Endothelial cell of umbilical vein (primary cell): ENCODE data around the gene SUCLG2. TPM values are rescaled to one million over a fixed set of nuclear protein-coding genes. Genes with fewer than 3 reads are reported as not detected.

ENCODE experiments used
- BruUV-seq: library from RNA; stranded (reverse); fragments of 400-500 nt; replicated peaks from 2 replicates; lab custom pipeline; 2021; lab: Mats Ljungman, UMichigan
- CTCF ChIA-PET: fragments of 300-600, 350-600 bp; sonication (Branson Sonifier 250); formaldehyde crosslinking; loops from one replicate; lab custom pipeline; 2021; ENCODE audit warnings: antibody characterized with exemption, inconsistent platforms; lab: Charles Lee
- POLR2A ChIA-PET: fragments of 300-600, 350-600 bp; sonication (Branson Sonifier 250); formaldehyde crosslinking; loops from one replicate; lab custom pipeline; 2021; ENCODE audit warnings: antibody characterized with exemption, inconsistent platforms; lab: Charles Lee
- DNase-seq: peaks from one replicate; pipeline ENCODE4 v3.0.0-alpha.2; 2011; ENCODE audit warnings: low read depth, low spot score
- FAIRE-seq: peaks from 2 replicates; lab custom pipeline; 2011; peaks lifted over from hg19 to GRCh38; lab: Jason Lieb, UNC
- H2AFZ ChIP-seq: 2 replicates; pipeline ENCODE4 v1.6.0; 2012; ENCODE audit warnings: low read depth, low read length, control low read depth, inconsistent platforms
- H3K27ac ChIP-seq: 2 replicates; pipeline ENCODE4 v1.5.1; 2011; ENCODE audit warnings: low read depth, mild to moderate bottlenecking, control low read depth, low read length, moderate library complexity; ENCODE audit not compliant: insufficient read depth
- H3K27me3 ChIP-seq, 2 experiments: 2 replicates each; pipeline versions ENCODE4 v1.6.0 to v1.6.1; 2011; ENCODE audit warnings: low read length in 2 of 2, mixed read lengths in 1 of 2; ENCODE audit not compliant: control insufficient read depth in 2 of 2, insufficient read depth in 2 of 2
- H3K36me3 ChIP-seq, 2 experiments: 2 replicates in 1 of 2; 3 replicates in 1 of 2; pipeline ENCODE4 v1.5.1; 2011; ENCODE audit warnings: low read length in 2 of 2, mild to moderate bottlenecking in 1 of 2, moderate library complexity in 1 of 2; ENCODE audit not compliant: control insufficient read depth in 2 of 2, insufficient read depth in 2 of 2; ENCODE audit errors: extremely low read depth in 1 of 2
- H3K4me1 ChIP-seq: 3 replicates; pipeline ENCODE4 v1.5.1; 2011; ENCODE audit warnings: mild to moderate bottlenecking, low read length; ENCODE audit not compliant: control insufficient read depth, insufficient read depth; ENCODE audit errors: extremely low read depth
- H3K4me2 ChIP-seq: 2 replicates; pipeline ENCODE4 v1.6.1; 2011; ENCODE audit warnings: low read length, control low read depth, mixed read lengths; ENCODE audit not compliant: insufficient read depth
- H3K4me3 ChIP-seq, 3 experiments: fragments of 200-600 bp in 1 of 3; sonication (generic), shearing (Covaris generic) in 1 of 3; replicated peaks in 1 of 3; 2 replicates each; pipeline ENCODE4 v1.5.1; 2011 to 2016; ENCODE audit warnings: control low read depth in 3 of 3, low read length in 3 of 3, mild to moderate bottlenecking in 2 of 3, inconsistent platforms in 1 of 3, low read depth in 1 of 3, moderate library complexity in 1 of 3; ENCODE audit not compliant: insufficient read depth in 1 of 3
- H3K79me2 ChIP-seq: 2 replicates; pipeline ENCODE4 v1.6.0; 2012; ENCODE audit warnings: low read length, inconsistent platforms; ENCODE audit not compliant: control insufficient read depth, insufficient read depth
- H3K9ac ChIP-seq: replicated peaks from 2 replicates; pipeline ENCODE3; 2011; ENCODE audit warnings: low read length, control low read depth; ENCODE audit not compliant: insufficient read depth; ENCODE audit errors: extremely low read depth
- H3K9me1 ChIP-seq: replicated peaks from 3 replicates; pipeline ENCODE4 v1.6.0; 2011; ENCODE audit warnings: mild to moderate bottlenecking, low read length; ENCODE audit not compliant: control insufficient read depth, insufficient read depth; ENCODE audit errors: extremely low read depth
- H3K9me3 ChIP-seq: replicated peaks from 2 replicates; pipeline ENCODE4 v1.5.1; 2012; ENCODE audit warnings: low read length, inconsistent platforms; ENCODE audit not compliant: control insufficient read depth, insufficient read depth
- H4K20me1 ChIP-seq: replicated peaks from 2 replicates; pipeline ENCODE3; 2011; ENCODE audit warnings: mild to moderate bottlenecking, low read length; ENCODE audit not compliant: control insufficient read depth, insufficient read depth; ENCODE audit errors: extremely low read depth
- EZH2 ChIP-seq: IDR thresholded peaks from 2 replicates; pipeline ENCODE4 v1.6.1; 2012; ENCODE audit warnings: borderline replicate concordance, low read depth, mild to moderate bottlenecking, moderate library complexity, low read length, inconsistent platforms; ENCODE audit not compliant: severe bottlenecking
- FOS ChIP-seq: IDR thresholded peaks from 2 replicates; pipeline ENCODE4 v1.6.1; 2011; ENCODE audit warnings: mild to moderate bottlenecking, low read length, moderate library complexity, borderline replicate concordance; ENCODE audit not compliant: insufficient read depth
- GATA2 ChIP-seq: IDR thresholded peaks from 2 replicates; pipeline ENCODE4 v1.7.0; 2011; ENCODE audit warnings: low read depth, mild to moderate bottlenecking, moderate library complexity, mixed read lengths, low read length; ENCODE audit not compliant: insufficient read length, insufficient read depth
- JUN ChIP-seq: IDR thresholded peaks from 2 replicates; pipeline ENCODE4 v1.6.1; 2011; ENCODE audit warnings: borderline replicate concordance, low read depth; ENCODE audit not compliant: insufficient read length, insufficient read depth
- MYC ChIP-seq: IDR thresholded peaks from one replicate; pipeline ENCODE4 v1.6.1; 2011; ENCODE audit warnings: mild to moderate bottlenecking, low read depth, low read length
- POLR2A ChIP-seq: IDR thresholded peaks from 2 replicates; pipeline ENCODE4 v1.6.1; 2012; ENCODE audit warnings: low read depth, mild to moderate bottlenecking, control low read depth, low read length
- POLR2AphosphoS5 ChIP-seq: IDR thresholded peaks from 2 replicates; pipeline ENCODE4 v1.6.1; 2012; ENCODE audit warnings: low read depth, mild to moderate bottlenecking, control low read depth, low read length, moderate library complexity; ENCODE audit not compliant: insufficient read depth
- dilution Hi-C: fragments of 300-500 bp; cut with MboI; formaldehyde crosslinking; loops from one replicate; pipeline ENCODE4 v1.15.0; 2019; ENCODE audit warnings: low sequenced_read_pairs; ENCODE audit not compliant: extremely low pct_ligation_motif_present
- intact Hi-C: fragments of 100-400 bp; cut with micrococcal nuclease; formaldehyde crosslinking; loops from one replicate; pipeline ENCODE4 v1.10.0; 2022
- polyA plus RNA-seq, 4 experiments: library from polyadenylated mRNA; depleted of rRNA in 3 of 4; stranded (reverse) in 3 of 4; unstranded in 1 of 4; fragments of >200 nt; gene quantifications; 2 replicates each; pipeline versions ENCODE4 v1.2.1 to v1.2.3, GENCODE V29; 2011 to 2012; ENCODE audit warnings: missing spikeins in 1 of 4
- total RNA-seq: library from RNA; stranded (reverse); gene quantifications from 2 replicates; pipeline ENCODE4 v1.2.3, GENCODE V29; 2021
- TF ChIP-seq, protein P1 (sequence below): IDR thresholded peaks from 2 replicates; pipeline ENCODE4 v1.6.1; 2011; ENCODE audit not compliant: insufficient read depth, insufficient read length
- TF ChIP-seq, protein P2 (sequence below), 2 donors: IDR thresholded peaks; 1 replicate in 1 of 2; 2 replicates in 1 of 2; pipeline ENCODE4 v1.5.1; 2011; ENCODE audit warnings: low read length in 2 of 2, mild to moderate bottlenecking in 2 of 2, moderate library complexity in 2 of 2, control low read depth in 1 of 2, inconsistent platforms in 1 of 2, low read depth in 1 of 2; ENCODE audit not compliant: insufficient read depth in 1 of 2; ENCODE audit errors: extremely low read depth in 1 of 2

SUCLG2 gene
- total and polyA plus RNA-seq, 2 donors (not counting 3 experiments of a cell fraction or from before 2014, with no cell fraction given), result 8.1 to 38.3 TPM

DNA sequence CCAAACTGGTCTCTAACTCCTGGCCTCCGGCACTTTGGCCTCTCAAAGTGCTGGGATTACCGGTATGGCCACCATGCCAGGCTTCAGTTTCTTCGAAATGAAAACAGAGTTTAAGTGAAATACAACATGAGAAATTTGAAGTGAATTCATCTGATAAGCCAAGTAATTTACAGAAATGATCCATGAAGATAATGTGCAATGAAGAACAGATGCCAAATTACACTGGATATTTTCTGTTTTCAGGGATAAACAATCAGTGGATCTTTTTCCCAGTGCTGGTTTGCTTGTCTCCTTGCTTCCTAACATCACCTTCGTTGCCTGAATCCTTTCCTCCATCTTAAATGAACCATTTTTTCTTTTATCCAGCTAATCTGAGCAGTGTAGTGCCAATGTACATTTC, 46.2 kb upstream of the SUCLG2 start:
- Histone ChIP-seq H3K9ac (no peak overlapping the region), H3K9me1 (no peaks in the 10 kb centered on the region), H3K4me3 (no peak overlapping the region), H3K36me3 (no peaks in the 10 kb centered on the region), H3K27ac (no peak overlapping the region), H3K9me3 (no peaks in the 10 kb centered on the region), H3K4me2 (no peak overlapping the region), H3K27me3 (no peaks in the 10 kb centered on the region), H3K4me1 (no peaks in the 10 kb centered on the region), H4K20me1 (no peaks in the 10 kb centered on the region), H2AFZ (no peak overlapping the region), H3K79me2 (no peaks in the 10 kb centered on the region)
- TF ChIP-seq FOS (no peak), GATA2 (no peak), JUN (no peak), MYC (no peak), POLR2AphosphoS5 (no peak), EZH2 (no peak), POLR2A (no peak)
- TF ChIP-seq, protein P1, sequence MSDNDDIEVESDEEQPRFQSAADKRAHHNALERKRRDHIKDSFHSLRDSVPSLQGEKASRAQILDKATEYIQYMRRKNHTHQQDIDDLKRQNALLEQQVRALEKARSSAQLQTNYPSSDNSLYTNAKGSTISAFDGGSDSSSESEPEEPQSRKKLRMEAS, result no peak
- TF ChIP-seq, protein P2, sequence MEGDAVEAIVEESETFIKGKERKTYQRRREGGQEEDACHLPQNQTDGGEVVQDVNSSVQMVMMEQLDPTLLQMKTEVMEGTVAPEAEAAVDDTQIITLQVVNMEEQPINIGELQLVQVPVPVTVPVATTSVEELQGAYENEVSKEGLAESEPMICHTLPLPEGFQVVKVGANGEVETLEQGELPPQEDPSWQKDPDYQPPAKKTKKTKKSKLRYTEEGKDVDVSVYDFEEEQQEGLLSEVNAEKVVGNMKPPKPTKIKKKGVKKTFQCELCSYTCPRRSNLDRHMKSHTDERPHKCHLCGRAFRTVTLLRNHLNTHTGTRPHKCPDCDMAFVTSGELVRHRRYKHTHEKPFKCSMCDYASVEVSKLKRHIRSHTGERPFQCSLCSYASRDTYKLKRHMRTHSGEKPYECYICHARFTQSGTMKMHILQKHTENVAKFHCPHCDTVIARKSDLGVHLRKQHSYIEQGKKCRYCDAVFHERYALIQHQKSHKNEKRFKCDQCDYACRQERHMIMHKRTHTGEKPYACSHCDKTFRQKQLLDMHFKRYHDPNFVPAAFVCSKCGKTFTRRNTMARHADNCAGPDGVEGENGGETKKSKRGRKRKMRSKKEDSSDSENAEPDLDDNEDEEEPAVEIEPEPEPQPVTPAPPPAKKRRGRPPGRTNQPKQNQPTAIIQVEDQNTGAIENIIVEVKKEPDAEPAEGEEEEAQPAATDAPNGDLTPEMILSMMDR (IDR thresholded peaks at IDR 0.05; ENCODE audit: extremely low read depth in 1 of 2, insufficient read depth in 1 of 2, low read depth in 1 of 2, low read length in 2 of 2), result no peak
- ChIA-PET CTCF (no interaction called here), POLR2A (no interaction called here)
- dilution Hi-C loops, result no loop called here
- FAIRE-seq, result no peak
- DNase-seq, result no peak
- intact Hi-C loops, result no loop called here
- no TSS peak for BruUV-seq
